IMR-90 (cell line): ENCODE results near the gene ASPN. TPM values are rescaled to one million over a fixed set of nuclear protein-coding genes. Genes with fewer than 3 reads are reported as not detected.

Experiments used
- ATAC-seq: fragments of 200-7000 bp; cut with Tn5 transposase; 2 replicates; pipeline ENCODE4 v1.9.1; 2020; ENCODE audit warnings: low read depth, mild to moderate bottlenecking, moderate library complexity
- BruUV-seq: library from RNA; stranded (reverse); fragments of 400-500 nt; replicated peaks from 2 replicates; lab custom pipeline; 2021; lab: Mats Ljungman, UMichigan
- CTCF ChIA-PET: fragments of 300-600 bp; formaldehyde crosslinking; extraction: SDS; loops from one replicate; lab custom pipeline; 2021; ENCODE audit warnings: antibody characterized with exemption; lab: Yijun Ruan, JAX
- POLR2A ChIA-PET: fragments of 300-600 bp; sonication (Branson Sonifier 250); formaldehyde crosslinking; loops from one replicate; lab custom pipeline; 2022; ENCODE audit warnings: antibody characterized with exemption; ENCODE audit not compliant: unreplicated experiment; lab: Charles Lee
- DNase-seq: peaks from one replicate; pipeline ENCODE4 v3.0.0; 2013
- H2AFZ ChIP-seq: replicated peaks from 2 replicates; pipeline ENCODE3; 2013; ENCODE audit warnings: low read length, mild to moderate bottlenecking; ENCODE audit not compliant: poor library complexity
- H2AK5ac ChIP-seq: 2 replicates; pipeline ENCODE4 v1.6.1; 2013; ENCODE audit warnings: low read depth, low read length, inconsistent platforms
- H2AK9ac ChIP-seq: replicated peaks from 2 replicates; pipeline ENCODE3; 2013; ENCODE audit warnings: mild to moderate bottlenecking, low read depth, low read length, moderate library complexity; ENCODE audit not compliant: poor library complexity
- H2BK120ac ChIP-seq: 2 replicates; pipeline ENCODE4 v1.6.1; 2013; ENCODE audit warnings: low read depth, low read length, inconsistent platforms
- H2BK15ac ChIP-seq: 3 replicates; pipeline ENCODE4 v1.6.1; 2013; ENCODE audit warnings: low read depth, low read length, inconsistent platforms
- H2BK20ac ChIP-seq: 2 replicates; pipeline ENCODE4 v1.6.1; 2013; ENCODE audit warnings: low read depth, mild to moderate bottlenecking, inconsistent platforms, low read length, moderate library complexity
- H2BK5ac ChIP-seq: 2 replicates; pipeline ENCODE4 v1.6.1; 2013; ENCODE audit warnings: mild to moderate bottlenecking, low read depth, low read length, inconsistent platforms; ENCODE audit not compliant: poor library complexity, severe bottlenecking
- H3K14ac ChIP-seq: replicated peaks from 2 replicates; pipeline ENCODE4 v1.6.1; 2013; ENCODE audit warnings: low read depth, low read length, inconsistent platforms
- H3K18ac ChIP-seq: 2 replicates; pipeline ENCODE4 v1.6.1; 2013; ENCODE audit warnings: low read depth, low read length, control low read depth
- H3K23ac ChIP-seq: 2 replicates; pipeline ENCODE4 v1.6.1; 2013; ENCODE audit warnings: low read depth, low read length, inconsistent platforms
- H3K27ac ChIP-seq: 2 replicates; pipeline ENCODE4 v1.5.1; 2013; ENCODE audit warnings: mild to moderate bottlenecking, control low read depth, low read length; ENCODE audit not compliant: insufficient read depth
- H3K27me3 ChIP-seq: 2 replicates; pipeline ENCODE4 v1.6.1; 2013; ENCODE audit warnings: low read length; ENCODE audit not compliant: control insufficient read depth, insufficient read depth
- H3K36me3 ChIP-seq: 2 replicates; pipeline ENCODE4 v1.6.1; 2013; ENCODE audit warnings: low read length, mixed read lengths; ENCODE audit not compliant: control insufficient read depth, insufficient read depth
- H3K4ac ChIP-seq: 2 replicates; pipeline ENCODE4 v1.6.1; 2013; ENCODE audit warnings: low read depth, low read length, inconsistent platforms
- H3K4me1 ChIP-seq: 2 replicates; pipeline ENCODE4 v1.6.1; 2013; ENCODE audit warnings: low read length, mixed read lengths; ENCODE audit not compliant: control insufficient read depth, insufficient read depth
- H3K4me2 ChIP-seq: 2 replicates; pipeline ENCODE4 v1.6.1; 2013; ENCODE audit warnings: low read depth, mild to moderate bottlenecking, control low read depth, low read length, moderate library complexity
- H3K4me3 ChIP-seq: 2 replicates; pipeline ENCODE4 v1.5.1; 2013; ENCODE audit warnings: low read depth, mild to moderate bottlenecking, control low read depth, low read length, moderate library complexity; ENCODE audit not compliant: insufficient read depth
- H3K56ac ChIP-seq: 2 replicates; pipeline ENCODE4 v1.6.1; 2013; ENCODE audit warnings: low read length, inconsistent platforms; ENCODE audit not compliant: insufficient read depth; ENCODE audit errors: extremely low read depth
- H3K79me1 ChIP-seq, 2 experiments: 2 replicates each; pipeline ENCODE4 v1.6.1; 2013; ENCODE audit warnings: low read length in 2 of 2, inconsistent platforms in 1 of 2, low read depth in 1 of 2
- H3K9ac ChIP-seq: 2 replicates; pipeline ENCODE4 v1.6.1; 2013; ENCODE audit warnings: low read depth, low read length, control low read depth
- H3K9me1 ChIP-seq: 2 replicates; pipeline ENCODE4 v1.6.1; 2013; ENCODE audit warnings: low read length, inconsistent platforms; ENCODE audit not compliant: insufficient read depth
- H3K9me3 ChIP-seq: 2 replicates; pipeline ENCODE4 v1.6.1; 2013; ENCODE audit warnings: low read length; ENCODE audit not compliant: control insufficient read depth, insufficient read depth
- H4K20me1 ChIP-seq: 2 replicates; pipeline ENCODE4 v1.6.1; 2013; ENCODE audit warnings: low read length, inconsistent platforms; ENCODE audit not compliant: insufficient read depth
- H4K5ac ChIP-seq: 2 replicates; pipeline ENCODE4 v1.6.1; 2013; ENCODE audit warnings: mild to moderate bottlenecking, low read depth, low read length, control low read depth
- H4K8ac ChIP-seq, 2 experiments: 2 replicates each; pipeline ENCODE4 v1.6.1; 2013; ENCODE audit warnings: low read depth in 2 of 2, low read length in 2 of 2, control low read depth in 1 of 2, inconsistent platforms in 1 of 2
- H4K91ac ChIP-seq: 2 replicates; pipeline ENCODE4 v1.6.1; 2013; ENCODE audit warnings: low read depth, low read length, inconsistent platforms; ENCODE audit not compliant: insufficient read depth
- BHLHE40 ChIP-seq: fragments of 150-350 bp; IDR thresholded peaks from 2 replicates; pipeline ENCODE4 v1.6.1; 2016; ENCODE audit warnings: mild to moderate bottlenecking, low read depth, low read length
- FOS ChIP-seq: fragments of 150-350 bp; IDR thresholded peaks from 2 replicates; pipeline ENCODE4 v1.6.1; 2016; ENCODE audit warnings: low read depth, low read length
- MAZ ChIP-seq: IDR thresholded peaks from 2 replicates; pipeline ENCODE4 v1.6.1; 2012; ENCODE audit warnings: low read depth, mild to moderate bottlenecking, low read length, improper control_type of control experiment, moderate library complexity, borderline replicate concordance
- POLR2A ChIP-seq: IDR thresholded peaks from 2 replicates; pipeline ENCODE4 v1.6.1; 2012; ENCODE audit warnings: mild to moderate bottlenecking, low read depth, low read length
- RAD21 ChIP-seq: IDR thresholded peaks from 2 replicates; pipeline ENCODE4 v1.6.1; 2012; ENCODE audit warnings: low read length, improper control_type of control experiment
- RCOR1 ChIP-seq: IDR thresholded peaks from 2 replicates; pipeline ENCODE4 v1.6.1; 2012; ENCODE audit warnings: mild to moderate bottlenecking, low read length, improper control_type of control experiment; ENCODE audit not compliant: insufficient replicate concordance
- RFX5 ChIP-seq: IDR thresholded peaks from 2 replicates; pipeline ENCODE4 v1.8.0; 2012; ENCODE audit warnings: low read depth, mild to moderate bottlenecking, low read length, moderate library complexity
- dilution Hi-C: fragments of 300-500 bp; cut with HindIII; formaldehyde crosslinking; loops from one replicate; pipeline ENCODE4 v1.14.3; 2018; ENCODE audit warnings: low sequenced_read_pairs; ENCODE audit not compliant: unreplicated experiment
- in situ Hi-C: fragments of 300-500 bp; cut with MboI; formaldehyde crosslinking; loops from 3 replicates; pipeline ENCODE4 v1.14.3; 2019; ENCODE audit warnings: low sequenced_read_pairs, inconsistent platforms, mixed read lengths
- intact Hi-C: fragments of 100-400 bp; cut with micrococcal nuclease; formaldehyde crosslinking; loops from 2 replicates; pipeline ENCODE4 v1.10.0; 2022
- polyA plus RNA-seq, 3 experiments: library from polyadenylated mRNA; depleted of rRNA; stranded (reverse); fragments of >200 nt; gene quantifications; 2 replicates each; pipeline ENCODE4 v1.2.3, GENCODE V29; 2012; ENCODE audit warnings: low replicate concordance in 1 of 3
- total RNA-seq: library from RNA; depleted of rRNA; stranded (reverse); fragments of >200 nt; gene quantifications from 2 replicates; pipeline ENCODE4 v1.2.3, GENCODE V29; 2012

ASPN gene
- total and polyA plus RNA-seq, 2 of the 4 experiments (the other 2 are of a cell fraction): under 0.01 to 0.09 TPM

- peak overlapping the region; percentile 72; the same call in 1 of the 2 replicates for H3K4ac ChIP-seq
- no peak overlapping the region for H3K56ac ChIP-seq
- no peak for TF ChIP-seq RCOR1
- TF ChIP-seq POLR2A: no peak
- TF ChIP-seq BHLHE40: no peak
- no peak for TF ChIP-seq RAD21
- no peak for TF ChIP-seq MAZ
- TF ChIP-seq RFX5: no peak
- TF ChIP-seq FOS: no peak
- no peak for ATAC-seq
- intact Hi-C loops (no loop called here), in situ Hi-C loops (no loop called here), dilution Hi-C loops (no loop called here)
- no peak overlapping the region for H3K4me3 ChIP-seq
- no peaks in the 10 kb centered on the region for H3K9me3 ChIP-seq
- no peak overlapping the region for H4K8ac ChIP-seq
- H3K9ac ChIP-seq: no peak overlapping the region
- H3K79me1 ChIP-seq: peaks cover 0 to 2% of the 10 kb centered on the region in 2 experiments; a peak in 1 of 4 replicates
- peaks cover 16% of the 10 kb centered on the region for H3K4me1 ChIP-seq
- H2AFZ ChIP-seq: no peak overlapping the region
- H2BK5ac ChIP-seq: no peak overlapping the region
- H2BK15ac ChIP-seq: peak overlapping the region; percentile 54; the same call in 1 of the 3 replicates
- H3K27me3 ChIP-seq: no peaks in the 10 kb centered on the region
- ChIA-PET CTCF (no interaction called here), POLR2A (no interaction called here)
- H4K20me1 ChIP-seq: no peaks in the 10 kb centered on the region
- H4K5ac ChIP-seq: no peak overlapping the region
- no peaks in the 10 kb centered on the region for H3K36me3 ChIP-seq
- no peak overlapping the region for H3K4me2 ChIP-seq
- peak overlapping the region; percentile 76 for H2BK120ac ChIP-seq
- H3K18ac ChIP-seq: no peak overlapping the region
- H2AK5ac ChIP-seq: peak overlapping the region; percentile 52; the same call in 1 of the 2 replicates
- H3K27ac ChIP-seq: no peak overlapping the region
- H3K23ac ChIP-seq: 0 out of 2 replicates have a peak overlapping the region, but pooled peaks have one; percentile 62
- peak overlapping the region; percentile 72; the same call in 1 of the 2 replicates for H3K14ac ChIP-seq
- peaks cover 5% of the 10 kb centered on the region for H3K9me1 ChIP-seq
- H4K91ac ChIP-seq: no peak overlapping the region
- no peak for DNase-seq
- no TSS peak for BruUV-seq
- H2AK9ac ChIP-seq: no peak overlapping the region
- H2BK20ac ChIP-seq: no peak overlapping the region; the same call in 1 of the 2 replicates
These were observed 3.0 kb downstream of the ASPN start for GRCh38 chr9:92479346-92479745.
